Dermis blood vessel endothelial cell (primary cell): Measurements from ENCODE around the gene ZNF827. TPM values are rescaled to one million over a fixed set of nuclear protein-coding genes. Genes with fewer than 3 reads are reported as not detected.
"Not testable (repeated sequence)": the region's sequence is repeated elsewhere in the genome, so short reads cannot be mapped to it uniquely, and the experiment has no call there.

ENCODE experiments used
- DNase-seq: peaks from one replicate; pipeline ENCODE4 v3.0.0; 2010
- total RNA-seq: library from RNA; depleted of rRNA; stranded (reverse); fragments of >200 nt; gene quantifications from 2 replicates; pipeline ENCODE4 v1.2.3, GENCODE V29; 2014

Gene ZNF827
- total RNA-seq, 1 donor from 2014 or later: 4.4 TPM

- DNase-seq: peak; percentile 30
Observed at GRCh38 chr4:145860446-145860845, 78.2 kb downstream of the ZNF827 start.

GRCh38 chr4:145859926-145860325, 78.7 kb downstream of the ZNF827 start:
- no peak for DNase-seq

GRCh38 chr4:145859426-145859825, 79.2 kb downstream of the ZNF827 start:
- no peak for DNase-seq

- DNase-seq: no peak
Observed at GRCh38 chr4:145852256-145852839, 86.3 kb downstream of the ZNF827 start.

GRCh38 chr4:145851511-145852201, 87.0 kb downstream of the ZNF827 start:
- no peak for DNase-seq

- DNase-seq: peak; percentile 26
Observed at GRCh38 chr4:145847764-145848163, 90.9 kb downstream of the ZNF827 start.

GRCh38 chr4:145845118-145845517, 93.5 kb downstream of the ZNF827 start:
- DNase-seq: no peak

- no peak for DNase-seq
Observed at GRCh38 chr4:145843639-145844038, 95.0 kb downstream of the ZNF827 start.

GRCh38 chr4:145843148-145843547, 95.5 kb downstream of the ZNF827 start:
- DNase-seq: peak; percentile 88

- peak; percentile 91 for DNase-seq
Observed at GRCh38 chr4:145842224-145842887, 96.3 kb downstream of the ZNF827 start.

GRCh38 chr4:145840801-145841200, 97.8 kb downstream of the ZNF827 start:
- no peak for DNase-seq

GRCh38 chr4:145840162-145840768, 98.4 kb downstream of the ZNF827 start:
- DNase-seq: peak; percentile 81

- DNase-seq: no peak
Observed at GRCh38 chr4:145839151-145839550, 99.5 kb downstream of the ZNF827 start.

GRCh38 chr4:145832384-145832783, 106.2 kb downstream of the ZNF827 start:
- DNase-seq: not testable (repeated sequence)

- DNase-seq: no peak
Observed at GRCh38 chr4:145830699-145831098, 107.9 kb downstream of the ZNF827 start.

- peak; percentile 47 for DNase-seq
Observed at GRCh38 chr4:145829629-145830395, 108.8 kb downstream of the ZNF827 start.

GRCh38 chr4:145828802-145829485, 109.7 kb downstream of the ZNF827 start:
- DNase-seq: no peak

- DNase-seq: no peak
Observed at GRCh38 chr4:145827885-145828284, 110.7 kb downstream of the ZNF827 start.

GRCh38 chr4:145825255-145825654, 113.4 kb downstream of the ZNF827 start:
- no peak for DNase-seq

GRCh38 chr4:145824463-145824862, 114.2 kb downstream of the ZNF827 start:
- no peak for DNase-seq

GRCh38 chr4:145823743-145824142, 114.9 kb downstream of the ZNF827 start:
- no peak for DNase-seq

- DNase-seq: no peak
Observed at GRCh38 chr4:145822581-145822980, 116.0 kb downstream of the ZNF827 start.
